ENCODE data around the gene PCDHA4. TPM values are rescaled to one million over a fixed set of nuclear protein-coding genes. Genes with fewer than 3 reads are reported as not detected.
"Not testable (repeated sequence)": the region's sequence is repeated elsewhere in the genome, so short reads cannot be mapped to it uniquely, and the experiment has no call there.

PCDHA4 gene
- total RNA-seq, 1 donor from 2014 or later: 1.2 TPM

DNA sequence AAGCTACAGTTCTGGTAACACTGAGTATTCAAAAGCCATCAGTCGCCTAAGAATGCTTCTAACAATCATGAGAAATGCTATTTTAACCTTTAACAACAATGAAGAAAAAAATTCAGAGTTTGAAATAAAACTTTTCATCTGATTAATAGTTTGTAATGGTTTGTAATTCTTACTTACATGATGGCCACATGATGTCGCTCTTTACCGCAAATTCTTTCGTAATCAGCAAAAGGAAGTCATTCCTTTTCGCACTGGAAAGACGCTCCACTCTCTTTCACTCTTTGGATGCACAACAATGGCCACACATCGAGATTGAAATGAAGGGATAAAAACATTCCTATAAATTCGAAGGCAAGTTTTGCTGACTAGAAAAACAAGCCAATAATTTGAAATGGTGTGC, 27.1 kb downstream of the PCDHA4 start, which contains the start of gene PCDHA7:
PCDHA7 (plus strand) TSS at position 277 of the 400 bp plus-strand sequence; CDS start at position 392, 115 bp downstream.
- Histone ChIP-seq H3K36me3 (ENCODE audit: control insufficient read depth, insufficient read depth, low read length) (no peaks in the 10 kb centered on the region), H3K27me3 (ENCODE audit: control insufficient read depth, insufficient read depth, low read length) (no peaks in the 10 kb centered on the region), H3K4me3 (ENCODE audit: low read depth, low read length) (no peak within 1 kb of the TSS)
- DNase-seq (ENCODE audit: low read depth): no peak
- no peak for TF ChIP-seq CTCF (IDR thresholded peaks at IDR 0.05; ENCODE audit: insufficient read depth, low read length, poor library complexity, severe bottlenecking)

- not testable (repeated sequence) for H3K4me3 ChIP-seq (ENCODE audit: low read depth, low read length); H3K36me3 ChIP-seq (ENCODE audit: control insufficient read depth, insufficient read depth, low read length); DNase-seq (ENCODE audit: low read depth); H3K27me3 ChIP-seq (ENCODE audit: control insufficient read depth, insufficient read depth, low read length)
Measured at GRCh38 chr5:140834439-140835008, 27.7 kb downstream of the PCDHA4 start.

- no peaks in the 10 kb centered on the region for H3K36me3 ChIP-seq (ENCODE audit: control insufficient read depth, insufficient read depth, low read length)
- H3K4me3 ChIP-seq (ENCODE audit: low read depth, low read length): no peak overlapping the region
- DNase-seq (ENCODE audit: low read depth): no peak
- no peaks in the 10 kb centered on the region for H3K27me3 ChIP-seq (ENCODE audit: control insufficient read depth, insufficient read depth, low read length)
- TF ChIP-seq CTCF (IDR thresholded peaks at IDR 0.05; ENCODE audit: insufficient read depth, low read length, poor library complexity, severe bottlenecking): no peak
Measured at GRCh38 chr5:140835622-140836510, 29.0 kb downstream of the PCDHA4 start.

DNA sequence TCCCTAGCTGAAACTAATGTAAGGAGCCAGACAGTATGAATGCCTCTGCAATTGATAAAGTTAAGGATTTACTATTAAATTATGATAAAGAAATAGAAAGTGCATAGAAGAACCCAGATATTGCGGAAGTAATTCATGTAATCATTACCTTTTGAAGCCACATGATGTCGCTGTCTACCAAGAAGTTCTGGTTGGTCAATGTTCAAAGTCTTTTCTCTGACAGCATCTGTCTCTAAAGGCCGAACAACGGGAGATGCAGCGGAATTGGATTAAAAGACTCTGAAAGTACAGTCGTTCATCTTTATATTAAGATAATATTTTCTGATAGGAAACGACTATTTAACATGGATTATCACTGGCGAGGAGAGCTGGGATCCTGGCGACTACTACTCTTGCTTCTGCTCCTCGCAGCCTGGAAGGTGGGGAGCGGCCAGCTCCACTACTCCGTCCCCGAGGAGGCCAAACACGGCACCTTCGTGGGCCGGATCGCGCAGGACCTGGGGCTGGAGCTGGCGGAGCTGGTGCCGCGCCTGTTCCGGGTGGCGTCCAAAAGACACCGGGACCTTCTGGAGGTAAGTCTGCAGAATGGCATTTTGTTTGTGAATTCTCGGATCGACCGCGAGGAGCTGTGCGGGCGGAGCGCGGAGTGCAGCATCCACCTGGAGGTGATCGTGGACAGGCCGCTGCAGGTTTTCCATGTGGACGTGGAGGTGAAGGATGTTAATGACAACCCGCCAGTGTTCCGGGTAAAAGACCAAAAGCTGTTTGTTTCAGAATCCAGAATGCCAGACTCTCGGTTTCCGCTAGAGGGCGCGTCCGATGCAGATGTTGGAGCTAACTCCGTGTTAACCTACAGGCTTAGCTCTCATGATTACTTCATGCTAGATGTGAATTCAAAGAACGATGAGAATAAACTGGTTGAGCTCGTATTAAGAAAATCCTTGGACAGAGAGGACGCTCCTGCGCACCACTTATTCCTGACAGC, 34.4 kb downstream of the PCDHA4 start, which contains the start of gene PCDHA8:
PCDHA8 (plus strand) TSS at position 210 of the 985 bp plus-strand sequence; CDS start at position 345, 135 bp downstream.
- Histone ChIP-seq H3K4me3 (ENCODE audit: low read depth, low read length) (no peak within 1 kb of the TSS), H3K36me3 (ENCODE audit: control insufficient read depth, insufficient read depth, low read length) (no peaks in the 10 kb centered on the region), H3K27me3 (ENCODE audit: control insufficient read depth, insufficient read depth, low read length) (no peaks in the 10 kb centered on the region)
- peak; percentile 15 for TF ChIP-seq CTCF (IDR thresholded peaks at IDR 0.05; ENCODE audit: insufficient read depth, low read length, poor library complexity, severe bottlenecking)
- no peak for DNase-seq (ENCODE audit: low read depth)

- no peak for TF ChIP-seq CTCF (IDR thresholded peaks at IDR 0.05; ENCODE audit: insufficient read depth, low read length, poor library complexity, severe bottlenecking)
- no peak for DNase-seq (ENCODE audit: low read depth)
- H3K4me3 ChIP-seq (ENCODE audit: low read depth, low read length): no peak overlapping the region
- H3K36me3 ChIP-seq (ENCODE audit: control insufficient read depth, insufficient read depth, low read length): no peaks in the 10 kb centered on the region
- no peaks in the 10 kb centered on the region for H3K27me3 ChIP-seq (ENCODE audit: control insufficient read depth, insufficient read depth, low read length)
Measured at GRCh38 chr5:140842798-140843733, 36.2 kb downstream of the PCDHA4 start.

DNA sequence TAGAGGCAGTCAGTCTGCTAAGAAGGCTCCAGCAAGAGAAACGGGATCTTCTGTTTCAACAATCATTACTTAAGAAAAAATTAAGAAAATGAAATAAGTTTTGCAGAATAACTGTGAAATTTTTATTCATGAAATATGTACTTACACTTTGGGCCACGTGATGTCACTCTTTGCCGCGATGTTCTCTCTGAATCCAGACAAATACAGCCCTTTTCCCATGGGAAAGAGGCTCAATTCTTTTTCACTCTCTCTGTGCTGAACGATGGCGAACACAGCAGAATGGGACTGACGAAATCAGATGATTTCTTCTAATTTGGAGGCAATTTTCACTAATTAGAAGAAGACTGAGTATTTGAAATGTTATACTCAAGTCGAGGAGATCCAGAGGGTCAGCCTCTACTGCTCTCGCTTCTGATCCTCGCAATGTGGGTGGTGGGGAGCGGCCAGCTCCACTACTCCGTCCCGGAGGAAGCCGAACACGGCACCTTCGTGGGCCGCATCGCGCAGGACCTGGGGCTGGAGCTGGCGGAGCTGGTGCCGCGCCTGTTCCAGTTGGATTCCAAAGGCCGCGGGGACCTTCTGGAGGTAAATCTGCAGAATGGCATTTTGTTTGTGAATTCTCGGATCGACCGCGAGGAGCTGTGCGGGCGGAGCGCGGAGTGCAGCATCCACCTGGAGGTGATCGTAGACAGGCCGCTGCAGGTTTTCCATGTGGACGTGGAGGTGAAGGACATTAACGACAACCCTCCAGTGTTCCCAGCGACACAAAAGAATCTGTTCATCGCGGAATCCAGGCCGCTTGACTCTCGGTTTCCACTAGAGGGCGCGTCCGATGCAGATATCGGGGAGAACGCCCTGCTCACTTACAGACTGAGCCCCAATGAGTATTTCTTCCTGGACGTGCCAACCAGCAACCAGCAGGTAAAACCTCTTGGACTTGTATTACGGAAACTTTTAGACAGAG, 41.6 kb downstream of the PCDHA4 start, which contains the start of gene PCDHA9:
PCDHA9 (plus strand) TSS at position 244 of the 964 bp plus-strand sequence; CDS start at position 358, 114 bp downstream.
- not testable (repeated sequence) for H3K4me3 ChIP-seq (ENCODE audit: low read depth, low read length); H3K27me3 ChIP-seq (ENCODE audit: control insufficient read depth, insufficient read depth, low read length); DNase-seq (ENCODE audit: low read depth); H3K36me3 ChIP-seq (ENCODE audit: control insufficient read depth, insufficient read depth, low read length)

GRCh38 chr5:140849831-140850634, 43.2 kb downstream of the PCDHA4 start:
- DNase-seq (ENCODE audit: low read depth); H3K36me3 ChIP-seq (ENCODE audit: control insufficient read depth, insufficient read depth, low read length); H3K27me3 ChIP-seq (ENCODE audit: control insufficient read depth, insufficient read depth, low read length); H3K4me3 ChIP-seq (ENCODE audit: low read depth, low read length): not testable (repeated sequence)

Measured in kidney epithelial cell (primary cell).